ENCODE data around the gene PABPC1L.

The PABPC1L gene

DNA sequence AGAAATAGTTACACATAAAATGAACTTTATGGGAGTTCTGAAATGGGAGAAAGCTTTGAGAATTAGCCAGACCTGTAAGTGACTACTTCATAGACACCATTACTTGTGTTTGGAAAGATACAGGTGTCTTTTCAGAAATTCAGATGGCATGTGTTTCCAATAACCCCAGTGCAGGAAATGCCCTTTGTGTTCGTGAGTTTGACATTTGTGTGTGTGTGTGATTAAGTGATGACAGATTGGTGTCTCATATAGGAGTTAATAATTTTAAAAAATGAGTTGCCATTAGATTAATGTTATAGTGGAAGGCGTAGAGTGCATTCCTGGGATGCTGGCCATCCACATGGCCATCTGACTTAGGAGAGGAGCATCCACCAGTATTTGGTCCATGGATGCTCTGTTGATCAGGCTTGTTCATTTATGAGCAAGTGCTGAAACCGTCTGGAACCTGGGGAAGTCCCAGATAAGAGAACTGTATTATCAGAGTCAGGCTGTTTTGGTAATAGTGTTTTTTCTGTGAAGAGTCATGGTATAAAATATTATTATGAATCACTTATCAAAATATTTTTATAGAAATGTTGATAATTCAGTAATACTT is 59.5 kb downstream of the PABPC1L start:
- peak; percentile 26 for DNase-seq

DNA sequence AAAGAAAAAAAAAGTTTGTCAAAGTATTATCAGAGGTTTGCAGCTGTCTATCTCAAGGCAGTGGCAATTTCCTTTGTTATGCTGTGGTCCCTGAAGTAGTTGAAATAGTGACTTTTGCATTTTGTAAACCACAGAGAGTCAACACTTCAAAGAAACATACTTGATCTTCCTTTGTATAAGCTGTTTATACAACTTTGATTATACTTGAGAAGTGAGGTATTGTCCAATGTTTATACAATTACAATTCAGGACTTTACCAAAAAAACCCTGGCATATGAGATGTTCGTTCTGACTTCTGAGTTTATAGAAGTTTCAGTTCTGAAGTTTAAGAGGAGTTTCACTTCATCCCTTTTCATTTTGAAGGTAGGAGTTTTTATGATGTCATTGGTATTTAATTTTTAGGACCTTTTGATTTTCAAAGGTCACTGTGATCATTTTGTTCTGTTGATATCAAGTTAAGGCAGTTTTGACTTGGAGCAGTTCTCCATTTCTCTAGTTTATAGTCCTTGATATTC is 60.4 kb downstream of the PABPC1L start:
- DNase-seq: no peak

DNA sequence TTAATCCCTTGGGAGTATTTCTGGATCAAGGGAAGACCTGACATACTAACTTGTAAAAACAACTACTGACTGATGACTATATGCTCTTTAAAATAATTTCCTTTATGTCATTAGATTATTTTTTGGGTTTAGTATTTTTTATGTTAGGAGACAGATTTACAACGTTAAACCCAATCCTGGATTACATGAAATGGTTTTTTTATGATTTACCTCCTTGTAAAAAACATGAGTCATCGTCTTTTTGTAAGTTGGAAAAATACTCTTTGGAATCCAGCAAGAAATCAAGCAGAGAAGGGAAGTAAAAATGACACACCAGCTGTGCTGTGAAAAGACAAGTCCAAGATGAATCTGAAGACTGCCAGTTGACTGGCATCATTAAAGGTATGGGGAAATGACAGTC is 63.2 kb downstream of the PABPC1L start:
- DNase-seq: no peak

DNA sequence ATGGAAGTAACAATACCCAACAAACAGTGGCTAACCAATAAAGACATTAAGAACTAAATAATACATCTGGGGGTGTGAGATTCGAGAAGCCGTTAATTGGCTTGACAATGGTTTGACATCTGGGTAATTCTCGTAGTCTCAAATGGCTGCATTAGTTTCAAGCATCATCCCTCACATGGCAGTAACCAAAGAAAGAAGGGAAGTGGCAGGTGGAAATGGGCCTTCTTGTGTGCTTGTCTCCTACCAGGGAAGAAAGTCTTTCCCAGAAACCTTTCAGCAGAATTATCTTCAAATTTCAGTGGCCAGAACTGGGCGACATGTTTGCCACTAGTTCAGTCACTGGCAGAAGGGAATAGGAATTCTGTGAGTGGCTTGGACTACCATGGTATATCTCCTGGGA is 66.8 kb downstream of the PABPC1L start:
- no peak for DNase-seq

DNA sequence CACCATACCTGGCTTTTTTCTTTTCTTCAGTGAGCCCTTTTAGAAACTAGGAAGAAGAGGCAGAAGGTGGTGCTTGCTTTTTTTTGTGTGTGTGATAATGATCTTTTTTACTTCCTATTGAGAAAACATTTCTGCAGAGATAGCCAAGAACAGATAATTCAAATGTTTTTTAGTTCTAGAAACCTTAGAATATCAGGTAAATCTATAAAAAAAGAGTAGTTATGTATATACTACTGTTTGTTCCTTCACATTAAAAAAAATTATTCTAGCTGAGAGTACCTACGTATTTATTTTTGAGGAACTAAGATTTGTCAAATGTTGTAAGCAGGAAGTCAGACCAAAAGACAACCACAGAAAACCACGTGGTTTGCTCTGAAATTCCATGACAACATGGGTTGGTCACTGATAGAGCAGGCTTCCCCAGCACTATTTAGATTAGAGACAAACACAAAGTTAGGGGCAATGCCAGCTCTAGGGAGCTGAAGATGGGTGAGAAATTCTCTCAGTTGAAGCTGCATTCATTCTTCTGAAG is 69.3 kb downstream of the PABPC1L start:
- DNase-seq: peak; percentile 66

DNA sequence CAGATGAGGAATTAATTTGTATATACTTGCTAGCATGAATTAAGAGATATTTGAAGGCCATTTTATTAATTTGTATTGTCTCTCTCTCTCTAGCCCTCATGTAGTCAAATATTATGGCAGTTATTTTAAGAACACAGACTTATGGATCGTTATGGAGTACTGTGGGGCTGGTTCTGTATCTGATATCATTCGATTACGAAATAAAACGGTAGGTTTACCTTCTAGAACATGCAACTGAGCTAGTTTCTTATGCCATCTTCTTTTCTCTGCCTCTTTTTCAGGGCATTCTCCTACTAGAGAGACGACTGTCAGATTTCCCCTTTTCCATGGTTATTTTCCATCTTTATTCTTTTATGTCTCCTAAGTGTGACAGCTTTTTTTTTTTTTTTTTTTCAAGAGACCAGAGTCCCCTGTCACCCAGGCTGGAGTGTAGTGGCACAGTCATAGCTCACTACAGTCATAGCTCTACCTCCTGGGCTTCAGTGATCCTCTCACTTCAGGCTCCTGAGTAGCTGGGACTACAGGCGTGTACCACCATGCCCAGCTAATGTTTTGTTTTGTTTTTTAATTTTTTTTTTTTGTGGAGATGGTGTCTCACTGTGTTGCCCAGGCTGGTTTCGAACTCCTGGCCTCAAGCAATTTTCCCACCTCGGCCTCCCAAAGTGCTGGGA is 72.0 kb downstream of the PABPC1L start:
- no peak for DNase-seq

DNA sequence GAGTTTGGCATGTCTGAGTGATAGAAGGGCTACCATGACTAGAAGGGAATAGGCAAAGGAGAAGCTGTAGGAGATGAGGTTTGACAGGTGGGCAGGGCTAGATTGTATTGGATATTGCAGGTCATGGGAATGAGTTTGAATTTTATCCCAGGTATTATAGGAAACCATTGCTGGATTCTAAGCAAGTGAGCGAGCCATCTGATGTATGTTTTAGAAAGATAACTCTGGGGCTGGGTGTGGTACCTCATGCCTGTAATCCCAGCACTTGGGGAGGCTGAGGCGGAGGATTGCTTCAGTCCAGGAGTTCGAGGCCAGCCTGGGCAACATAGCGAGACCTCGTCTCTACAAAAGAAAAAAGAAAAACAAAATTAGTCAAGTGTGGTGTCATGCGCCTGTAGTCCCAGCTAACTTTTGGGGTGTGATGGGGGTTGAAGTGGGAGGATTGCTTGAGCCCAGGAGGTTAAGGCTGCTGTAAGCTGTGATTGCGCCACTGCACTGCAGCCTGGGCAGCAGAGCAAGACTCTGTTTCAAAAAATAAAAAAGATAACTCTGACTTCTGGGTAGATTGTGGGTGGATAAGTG is 73.3 kb downstream of the PABPC1L start:
- no peak for DNase-seq

DNA sequence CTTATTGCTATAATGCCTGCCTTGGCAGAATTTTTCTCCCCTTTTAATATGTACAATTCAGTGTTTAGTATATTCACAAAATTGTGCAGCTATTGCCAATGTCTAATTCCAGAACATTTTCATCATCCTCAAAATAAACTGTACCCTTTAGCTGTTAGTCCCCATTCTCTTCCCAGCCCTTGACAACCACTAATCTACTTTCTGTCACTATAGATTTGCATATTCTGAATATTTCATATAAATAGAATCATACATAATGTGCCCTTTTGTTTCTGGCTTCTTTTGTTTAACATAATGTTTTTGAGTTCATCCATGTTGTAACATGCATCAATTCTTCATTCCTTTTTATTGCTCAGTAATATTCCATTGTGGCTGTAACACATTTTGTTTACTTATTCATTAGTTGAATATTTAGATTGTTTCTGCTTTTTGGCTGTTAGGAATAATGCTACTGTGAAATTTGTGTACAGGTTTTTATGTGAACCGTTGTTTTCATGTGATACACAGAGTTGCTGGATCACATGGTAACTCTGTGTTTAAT is 78.8 kb downstream of the PABPC1L start:
- DNase-seq: no peak
